Stomach (tissue), 9 donors: ENCODE results near the gene CDH8. TPM values are rescaled to one million over a fixed set of nuclear protein-coding genes. Genes with fewer than 3 reads are reported as not detected.

ENCODE experiments used
- DNase-seq, 2 donors: peaks; one replicate each; pipeline versions ENCODE4 v3.0.0 to v3.0.0-alpha.2; 2013 to 2019
- H3K27ac ChIP-seq, 5 donors: fragments of 200-600 bp in 4 of 5; sonication (generic) in 4 of 5; one replicate each; pipeline ENCODE4 v1.5.1; 2013 to 2019; ENCODE audit warnings: mild to moderate bottlenecking in 1 of 5, moderate library complexity in 1 of 5
- H3K27me3 ChIP-seq, 3 donors: fragments of 200-600 bp; sonication (generic); one replicate each; pipeline ENCODE4 v1.5.1; 2017 to 2019; ENCODE audit warnings: mixed run types in 1 of 3
- H3K36me3 ChIP-seq, 4 donors: fragments of 200-600 bp; sonication (generic); 1 replicate in 3 of 4; 2 replicates in 1 of 4; pipeline ENCODE4 v1.5.1; 2016 to 2019
- H3K4me1 ChIP-seq, 4 donors: fragments of 200-600 bp; sonication (generic); one replicate each; pipeline ENCODE4 v1.5.1; 2016 to 2019
- H3K4me3 ChIP-seq, 4 donors: fragments of 200-600 bp; sonication (generic) in 3 of 4; one replicate each; pipeline ENCODE4 v1.5.1; 2016 to 2019; ENCODE audit warnings: mild to moderate bottlenecking in 1 of 4
- H3K9me3 ChIP-seq, 4 donors: fragments of 200-600 bp; sonication (generic); one replicate each; pipeline ENCODE4 v1.5.1; 2016 to 2019
- CTCF ChIP-seq, 7 experiments: fragments of 450-650 bp in 4 of 7; fragments of 200-600 bp in 3 of 7; sonication (generic) in 3 of 7; IDR thresholded peaks; one replicate each; pipeline ENCODE4 v1.5.1; 2016 to 2019; ENCODE audit warnings: antibody characterized with exemption in 7 of 7, control low read depth in 2 of 7, mild to moderate bottlenecking in 1 of 7
- EP300 ChIP-seq: sonication (generic); formaldehyde crosslinking; IDR thresholded peaks from one replicate; pipeline ENCODE4 v1.6.1; 2017; ENCODE audit warnings: antibody characterized with exemption
- POLR2A ChIP-seq, 4 donors: fragments of 450-650 bp; IDR thresholded peaks; one replicate each; pipeline ENCODE4 v1.6.1; 2016; ENCODE audit warnings: antibody characterized with exemption in 4 of 4, control low read depth in 2 of 4, mild to moderate bottlenecking in 1 of 4, moderate library complexity in 1 of 4
- POLR2AphosphoS5 ChIP-seq, 3 donors: sonication (generic); formaldehyde crosslinking; IDR thresholded peaks; one replicate each; pipeline ENCODE4 v1.6.1; 2016; ENCODE audit warnings: antibody characterized with exemption in 3 of 3
- WGBS, 5 donors: extraction: QIAGEN DNeasy Blood & Tissue Kit in 3 of 5; methylation state at CpG; one replicate each; pipeline versions ENCODE4 v1.1.5 to v1.1.7; 2013 to 2018; 5-methylcytosine and 5-hydroxymethylcytosine counted together
- intact Hi-C: fragments of 100-400 bp; cut with DNase I; formaldehyde crosslinking; loops from one replicate; pipeline ENCODE4 v1.15.1; 2023; ENCODE audit warnings: low total_unique reads
- polyA plus RNA-seq, 3 donors: library from polyadenylated mRNA; stranded (reverse); fragments of 200-250 nt; gene quantifications; one replicate each; pipeline ENCODE4 v1.2.3, GENCODE V29; 2013
- total RNA-seq, 5 donors: library from RNA; depleted of rRNA; stranded (reverse); fragments of >200 nt; gene quantifications; one replicate each; pipeline versions ENCODE4 v1.1.0 to v1.2.3, GENCODE V29; 2014 to 2016
- donor health status: healthy with polysubstance abuse.
- donor health status: Bipolar disorder and iron deficiency.
- donor health status: healthy.

Gene CDH8
- total and polyA plus RNA-seq, 8 donors, result 0.13 to 6.4 TPM; not detected in 6

GRCh38 chr16:62064173-62064572, 27.9 kb upstream of the CDH8 start:
- no peaks in the 10 kb centered on the region for H3K36me3 ChIP-seq
- no peak overlapping the region for H3K4me3 ChIP-seq
- 59 to 72% (median 59%) methylated on average over 5 of the region's 5 CpGs for WGBS, 5 donors
- TF ChIP-seq POLR2AphosphoS5 (IDR thresholded peaks at IDR 0.05) (no peak), CTCF (IDR thresholded peaks at IDR 0.05) (no peak), POLR2A (IDR thresholded peaks at IDR 0.05) (no peak), EP300 (no peak)
- no peak overlapping the region for H3K27ac ChIP-seq
- H3K9me3 ChIP-seq, result no peaks in the 10 kb centered on the region
- no peaks in the 10 kb centered on the region for H3K4me1 ChIP-seq
- no peaks in the 10 kb centered on the region for H3K27me3 ChIP-seq
- intact Hi-C loops, result no loop called here
- no peak for DNase-seq

DNA sequence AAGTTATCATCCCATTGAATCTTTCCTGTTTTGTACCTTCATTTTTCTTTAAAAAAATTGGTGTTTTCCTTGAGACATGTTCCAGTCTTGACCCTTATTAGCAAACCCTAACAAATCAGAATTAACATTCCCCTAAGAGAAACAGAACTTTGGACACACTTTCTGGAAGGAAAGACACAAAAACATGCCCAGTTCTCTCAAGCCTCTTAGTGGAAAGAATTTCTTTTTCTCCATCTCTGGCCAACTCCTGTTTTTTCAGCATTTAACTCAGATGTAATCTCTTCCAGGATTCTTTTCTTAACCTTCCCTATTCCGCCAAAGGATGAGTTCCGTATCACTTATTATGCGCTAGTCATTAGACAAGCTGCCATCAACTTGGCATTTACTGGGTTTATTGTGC, 23.9 kb upstream of the CDH8 start:
- H3K27me3 ChIP-seq, result no peaks in the 10 kb centered on the region
- H3K27ac ChIP-seq, result no peak overlapping the region
- peaks cover 0 to 4% (median 0%) of the 10 kb centered on the region in 4 donors for H3K9me3 ChIP-seq
- H3K4me3 ChIP-seq, result no peak overlapping the region
- TF ChIP-seq POLR2A (IDR thresholded peaks at IDR 0.05), result no peak
- TF ChIP-seq EP300, result no peak
- TF ChIP-seq CTCF (IDR thresholded peaks at IDR 0.05), result no peak
- TF ChIP-seq POLR2AphosphoS5 (IDR thresholded peaks at IDR 0.05), result no peak
- DNase-seq, result peak in 1 of 2 donors; percentile 46
- intact Hi-C loops, result no loop called here
- no peaks in the 10 kb centered on the region for H3K36me3 ChIP-seq
- WGBS, 5 donors, result 76 to 91% (median 84%) methylated on average over 3 of the region's 3 CpGs
- H3K4me1 ChIP-seq, result no peaks in the 10 kb centered on the region

DNA sequence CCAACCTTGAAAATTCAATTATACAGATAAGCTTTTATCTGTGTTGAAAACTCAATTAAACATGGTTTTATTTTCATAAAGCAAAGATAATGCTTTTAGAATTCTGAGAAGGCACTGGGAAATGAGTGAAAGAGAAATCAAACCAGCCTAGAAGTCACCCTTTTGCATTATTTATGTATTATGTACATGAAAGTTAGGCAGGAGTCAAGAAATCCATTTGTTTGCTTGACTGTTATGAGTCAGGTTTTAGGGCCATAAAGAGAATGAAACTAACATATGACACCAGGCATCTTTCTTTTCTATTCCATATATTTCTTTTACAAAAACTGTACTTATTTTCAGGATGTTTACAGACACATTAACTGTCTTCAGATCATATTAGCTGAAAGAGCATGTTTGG, 23.3 kb upstream of the CDH8 start:
- Histone ChIP-seq H3K4me3 (no peak overlapping the region), H3K36me3 (no peaks in the 10 kb centered on the region), H3K9me3 (peaks cover 0 to 4% (median 0%) of the 10 kb centered on the region in 4 donors), H3K4me1 (no peaks in the 10 kb centered on the region), H3K27ac (no peak overlapping the region), H3K27me3 (no peaks in the 10 kb centered on the region)
- intact Hi-C loops, result no loop called here
- no peak for DNase-seq
- TF ChIP-seq EP300 (no peak), CTCF (IDR thresholded peaks at IDR 0.05) (no peak), POLR2A (IDR thresholded peaks at IDR 0.05) (no peak), POLR2AphosphoS5 (IDR thresholded peaks at IDR 0.05) (no peak)

DNA sequence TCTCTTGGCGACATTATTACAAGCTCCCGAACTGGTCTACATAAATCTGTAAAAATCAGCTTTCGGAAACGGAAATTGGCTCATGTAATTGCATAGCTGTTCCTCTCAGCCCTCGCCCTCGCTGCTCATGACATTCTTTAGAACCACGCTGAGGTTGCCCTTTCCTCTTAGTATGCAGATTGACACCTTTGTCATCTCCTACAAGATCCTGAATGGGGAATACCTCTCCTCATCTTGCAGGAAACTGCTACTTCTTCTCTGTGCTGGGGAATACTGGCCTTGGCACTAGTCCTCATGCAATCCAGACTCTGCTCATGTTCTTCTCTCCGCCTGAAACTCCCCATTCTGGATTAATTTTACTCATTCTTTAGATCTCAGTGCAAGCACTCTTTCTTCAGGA, 22.2 kb upstream of the CDH8 start:
- intact Hi-C loops, result no loop called here
- peaks cover 0 to 4% (median 0%) of the 10 kb centered on the region in 4 donors for H3K9me3 ChIP-seq
- 71 to 81% (median 74%) methylated on average over 8 of the region's 8 CpGs for WGBS, 5 donors

More for the DNA sequence above, 22.2 kb upstream of the CDH8 start:
- Histone ChIP-seq H3K27ac (no peak overlapping the region), H3K36me3 (no peaks in the 10 kb centered on the region), H3K4me1 (no peaks in the 10 kb centered on the region), H3K27me3 (no peaks in the 10 kb centered on the region), H3K4me3 (no peak overlapping the region)
- no peak for DNase-seq
- TF ChIP-seq POLR2A (IDR thresholded peaks at IDR 0.05), result no peak
- TF ChIP-seq EP300, result no peak
- TF ChIP-seq POLR2AphosphoS5 (IDR thresholded peaks at IDR 0.05), result no peak
- TF ChIP-seq CTCF (IDR thresholded peaks at IDR 0.05), result no peak
